Measurements from ENCODE around the gene STX18.

The STX18 gene

DNA sequence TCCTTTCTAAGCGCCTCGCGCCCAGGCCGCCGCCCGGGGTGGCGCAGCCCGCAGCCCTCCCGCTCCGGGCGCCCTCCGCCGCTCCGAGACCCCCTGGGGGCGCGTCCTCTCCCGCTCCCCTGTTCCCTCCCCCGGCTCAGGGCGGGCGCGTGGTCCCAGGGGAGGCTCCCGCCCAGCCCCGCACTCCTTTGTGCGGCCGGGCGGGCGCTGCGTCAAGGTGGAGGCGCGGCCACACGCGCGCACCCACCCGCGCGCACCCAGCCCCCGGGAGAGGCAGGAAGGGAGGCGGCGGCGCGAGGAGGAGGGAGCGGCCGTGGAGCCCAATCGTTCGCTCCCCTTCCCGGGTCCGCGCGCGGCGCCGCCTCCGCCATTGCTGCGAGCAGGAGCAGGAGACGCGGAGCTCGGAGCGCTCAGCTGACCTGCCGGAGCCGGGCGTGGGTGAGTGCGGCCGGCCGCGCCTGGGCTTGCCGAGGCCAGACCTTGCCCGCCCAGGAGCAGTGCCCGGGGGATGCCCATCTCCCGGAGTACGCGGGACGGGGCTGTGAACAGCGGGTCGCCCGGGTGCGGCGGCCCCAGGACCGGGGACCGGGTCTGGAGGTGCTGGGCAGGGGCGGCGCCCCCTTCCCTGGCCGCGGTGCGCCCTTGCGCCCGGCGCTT, 155.0 kb downstream of the STX18 start, which contains the start of gene NSG1:
Gene NSG1, plus strand, starts transcription at position 367 of the 657 bp plus-strand sequence. CDS start 528 bp downstream, outside the sequence.
- H3K36me3 ChIP-seq (ENCODE audit: control insufficient read depth, insufficient read depth, low read length), result no peaks in the 10 kb centered on the region
- TF ChIP-seq, protein P1, sequence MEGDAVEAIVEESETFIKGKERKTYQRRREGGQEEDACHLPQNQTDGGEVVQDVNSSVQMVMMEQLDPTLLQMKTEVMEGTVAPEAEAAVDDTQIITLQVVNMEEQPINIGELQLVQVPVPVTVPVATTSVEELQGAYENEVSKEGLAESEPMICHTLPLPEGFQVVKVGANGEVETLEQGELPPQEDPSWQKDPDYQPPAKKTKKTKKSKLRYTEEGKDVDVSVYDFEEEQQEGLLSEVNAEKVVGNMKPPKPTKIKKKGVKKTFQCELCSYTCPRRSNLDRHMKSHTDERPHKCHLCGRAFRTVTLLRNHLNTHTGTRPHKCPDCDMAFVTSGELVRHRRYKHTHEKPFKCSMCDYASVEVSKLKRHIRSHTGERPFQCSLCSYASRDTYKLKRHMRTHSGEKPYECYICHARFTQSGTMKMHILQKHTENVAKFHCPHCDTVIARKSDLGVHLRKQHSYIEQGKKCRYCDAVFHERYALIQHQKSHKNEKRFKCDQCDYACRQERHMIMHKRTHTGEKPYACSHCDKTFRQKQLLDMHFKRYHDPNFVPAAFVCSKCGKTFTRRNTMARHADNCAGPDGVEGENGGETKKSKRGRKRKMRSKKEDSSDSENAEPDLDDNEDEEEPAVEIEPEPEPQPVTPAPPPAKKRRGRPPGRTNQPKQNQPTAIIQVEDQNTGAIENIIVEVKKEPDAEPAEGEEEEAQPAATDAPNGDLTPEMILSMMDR (IDR thresholded peaks at IDR 0.05; ENCODE audit: insufficient read depth, low read length, poor library complexity, severe bottlenecking), result no peak
- DNase-seq (ENCODE audit: extremely low read depth, insufficient read length), result no peak
- no peaks in the 10 kb centered on the region; the same call in 1 of the 2 replicates for H3K27me3 ChIP-seq (replicated peaks; ENCODE audit: control insufficient read depth, insufficient read depth, low read length)
- peak within 1 kb of the TSS; percentile 63 for H3K4me3 ChIP-seq (replicated peaks; ENCODE audit: low read depth, low read length)

DNA sequence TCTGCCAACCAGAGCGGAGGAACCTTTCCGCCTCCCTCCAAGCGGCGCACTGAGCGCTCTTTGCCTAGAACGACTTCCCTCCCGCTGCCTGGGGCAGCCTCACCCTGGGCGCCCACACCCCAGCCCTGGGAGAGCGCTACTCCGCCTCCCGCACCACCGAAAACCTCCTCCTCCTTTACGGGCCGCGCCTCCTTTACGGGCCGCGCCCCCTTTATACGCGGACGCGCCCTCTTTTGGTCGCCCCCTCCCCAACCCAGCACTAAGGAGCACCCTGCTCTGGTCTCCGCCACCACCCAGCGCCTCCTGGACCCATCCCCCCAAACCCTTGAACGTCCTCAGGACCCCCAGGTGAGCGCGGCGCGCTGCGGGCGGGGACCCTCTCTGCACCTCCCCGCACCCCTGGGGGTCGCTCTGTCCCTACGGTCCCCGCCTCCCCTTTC, 155.5 kb downstream of the STX18 start:
- Histone ChIP-seq H3K36me3 (ENCODE audit: control insufficient read depth, insufficient read depth, low read length) (no peaks in the 10 kb centered on the region), H3K27me3 (replicated peaks; ENCODE audit: control insufficient read depth, insufficient read depth, low read length) (no peaks in the 10 kb centered on the region; the same call in 1 of the 2 replicates), H3K4me3 (replicated peaks; ENCODE audit: low read depth, low read length) (peak overlapping the region; percentile 63)
- DNase-seq (ENCODE audit: extremely low read depth, insufficient read length), result no peak
- TF ChIP-seq, protein P1 (IDR thresholded peaks at IDR 0.05; ENCODE audit: insufficient read depth, low read length, poor library complexity, severe bottlenecking), result no peak

DNA sequence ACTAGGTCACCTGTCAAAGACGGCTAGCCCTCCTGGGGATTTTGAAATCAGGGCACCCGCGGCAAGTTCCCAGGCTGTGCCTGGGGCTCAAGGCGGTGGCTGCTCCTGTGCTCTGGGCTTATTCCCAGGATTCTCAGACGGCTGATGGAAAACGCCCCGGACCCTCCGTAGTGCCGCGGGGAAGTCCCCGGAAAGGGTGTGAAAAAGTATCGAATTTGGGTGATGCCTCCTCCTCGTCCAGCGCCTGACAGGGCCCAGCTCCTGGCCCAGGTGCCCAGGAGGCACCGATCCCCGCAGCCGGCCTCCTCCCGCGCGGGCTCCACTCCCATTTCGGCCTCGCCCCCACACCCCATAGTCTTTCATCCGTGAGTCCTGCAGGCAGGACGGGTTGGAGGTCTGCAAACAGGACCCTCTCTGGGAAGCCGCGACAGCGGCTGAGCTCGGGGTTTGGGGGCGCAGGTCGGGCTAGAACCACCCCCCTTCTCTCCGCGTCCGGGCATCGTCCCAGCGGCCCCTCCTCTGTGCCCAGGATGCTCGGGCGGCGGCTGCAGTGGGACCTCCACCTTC, 156.0 kb downstream of the STX18 start:
- no peak for DNase-seq (ENCODE audit: extremely low read depth, insufficient read length)
- TF ChIP-seq, protein P1 (IDR thresholded peaks at IDR 0.05; ENCODE audit: insufficient read depth, low read length, poor library complexity, severe bottlenecking), result no peak
- Histone ChIP-seq H3K27me3 (replicated peaks; ENCODE audit: control insufficient read depth, insufficient read depth, low read length) (no peaks in the 10 kb centered on the region; the same call in 1 of the 2 replicates), H3K36me3 (ENCODE audit: control insufficient read depth, insufficient read depth, low read length) (no peaks in the 10 kb centered on the region), H3K4me3 (replicated peaks; ENCODE audit: low read depth, low read length) (peak overlapping the region; percentile 63)

GRCh38 chr4:4384837-4385236, 157.0 kb downstream of the STX18 start:
- TF ChIP-seq, protein P1 (IDR thresholded peaks at IDR 0.05; ENCODE audit: insufficient read depth, low read length, poor library complexity, severe bottlenecking), result peak; percentile 48
- no peak overlapping the region for H3K4me3 ChIP-seq (replicated peaks; ENCODE audit: low read depth, low read length)
- DNase-seq (ENCODE audit: extremely low read depth, insufficient read length), result no peak
- H3K27me3 ChIP-seq (replicated peaks; ENCODE audit: control insufficient read depth, insufficient read depth, low read length), result no peaks in the 10 kb centered on the region; the same call in 1 of the 2 replicates
- H3K36me3 ChIP-seq (ENCODE audit: control insufficient read depth, insufficient read depth, low read length), result no peaks in the 10 kb centered on the region

- no peaks in the 10 kb centered on the region; the same call in 1 of the 2 replicates for H3K27me3 ChIP-seq (replicated peaks; ENCODE audit: control insufficient read depth, insufficient read depth, low read length)
- DNase-seq (ENCODE audit: extremely low read depth, insufficient read length), result no peak
- TF ChIP-seq, protein P1 (IDR thresholded peaks at IDR 0.05; ENCODE audit: insufficient read depth, low read length, poor library complexity, severe bottlenecking), result no peak
- H3K36me3 ChIP-seq (ENCODE audit: control insufficient read depth, insufficient read depth, low read length), result no peaks in the 10 kb centered on the region
- H3K4me3 ChIP-seq (replicated peaks; ENCODE audit: low read depth, low read length), result no peak overlapping the region
Observed at GRCh38 chr4:4383085-4383484, 158.8 kb downstream of the STX18 start.
